GM12874 (cell line): ENCODE results near the gene RASGRF2.

ENCODE experiments used
- TF ChIP-seq, protein P1 (sequence below): IDR thresholded peaks from 2 replicates; pipeline ENCODE4 v1.5.1; 2011; ENCODE audit warnings: low read depth, mild to moderate bottlenecking, control low read depth, low read length, moderate library complexity; ENCODE audit not compliant: insufficient read depth

Gene RASGRF2

DNA sequence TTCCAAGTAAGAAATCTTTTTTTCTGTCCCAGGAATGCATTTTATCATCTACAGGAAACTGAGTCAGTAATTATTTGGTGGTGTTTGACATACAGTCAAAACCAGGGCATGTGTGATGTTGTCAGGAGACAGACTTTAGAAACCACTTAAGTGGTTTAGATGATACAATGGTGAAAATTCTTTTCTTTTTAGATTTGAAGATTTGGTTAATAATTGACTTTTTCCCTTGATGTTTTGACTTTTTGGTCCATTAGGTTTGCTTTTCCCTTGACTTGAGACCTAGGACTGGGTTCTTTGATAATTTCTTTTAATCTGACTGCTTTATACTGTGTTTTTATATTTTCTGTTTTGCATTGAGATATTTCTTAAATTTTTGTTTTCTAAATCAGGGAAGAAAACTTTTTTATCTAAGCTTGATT is 85.2 kb downstream of the RASGRF2 start:
- TF ChIP-seq, protein P1, sequence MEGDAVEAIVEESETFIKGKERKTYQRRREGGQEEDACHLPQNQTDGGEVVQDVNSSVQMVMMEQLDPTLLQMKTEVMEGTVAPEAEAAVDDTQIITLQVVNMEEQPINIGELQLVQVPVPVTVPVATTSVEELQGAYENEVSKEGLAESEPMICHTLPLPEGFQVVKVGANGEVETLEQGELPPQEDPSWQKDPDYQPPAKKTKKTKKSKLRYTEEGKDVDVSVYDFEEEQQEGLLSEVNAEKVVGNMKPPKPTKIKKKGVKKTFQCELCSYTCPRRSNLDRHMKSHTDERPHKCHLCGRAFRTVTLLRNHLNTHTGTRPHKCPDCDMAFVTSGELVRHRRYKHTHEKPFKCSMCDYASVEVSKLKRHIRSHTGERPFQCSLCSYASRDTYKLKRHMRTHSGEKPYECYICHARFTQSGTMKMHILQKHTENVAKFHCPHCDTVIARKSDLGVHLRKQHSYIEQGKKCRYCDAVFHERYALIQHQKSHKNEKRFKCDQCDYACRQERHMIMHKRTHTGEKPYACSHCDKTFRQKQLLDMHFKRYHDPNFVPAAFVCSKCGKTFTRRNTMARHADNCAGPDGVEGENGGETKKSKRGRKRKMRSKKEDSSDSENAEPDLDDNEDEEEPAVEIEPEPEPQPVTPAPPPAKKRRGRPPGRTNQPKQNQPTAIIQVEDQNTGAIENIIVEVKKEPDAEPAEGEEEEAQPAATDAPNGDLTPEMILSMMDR: no peak

DNA sequence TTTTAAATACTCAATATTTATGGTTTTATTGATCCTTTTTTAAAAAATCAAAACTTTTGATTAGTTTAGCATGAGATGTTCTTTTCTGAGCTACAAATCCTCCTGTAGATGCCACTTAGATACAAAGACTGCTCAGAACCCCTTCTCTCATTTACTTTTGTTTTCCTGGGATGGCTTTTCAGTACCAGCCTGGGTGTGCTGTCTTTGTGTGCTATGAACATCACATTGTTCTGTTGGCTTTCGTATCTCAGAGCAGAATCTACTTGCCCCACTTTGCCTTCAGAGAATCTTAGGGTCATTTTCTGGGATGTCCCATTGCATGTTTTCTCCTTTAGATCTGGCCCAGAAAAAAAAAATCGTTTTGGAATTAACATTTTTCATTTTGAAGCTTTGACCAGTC is 85.9 kb downstream of the RASGRF2 start:
- TF ChIP-seq, protein P1: no peak

DNA sequence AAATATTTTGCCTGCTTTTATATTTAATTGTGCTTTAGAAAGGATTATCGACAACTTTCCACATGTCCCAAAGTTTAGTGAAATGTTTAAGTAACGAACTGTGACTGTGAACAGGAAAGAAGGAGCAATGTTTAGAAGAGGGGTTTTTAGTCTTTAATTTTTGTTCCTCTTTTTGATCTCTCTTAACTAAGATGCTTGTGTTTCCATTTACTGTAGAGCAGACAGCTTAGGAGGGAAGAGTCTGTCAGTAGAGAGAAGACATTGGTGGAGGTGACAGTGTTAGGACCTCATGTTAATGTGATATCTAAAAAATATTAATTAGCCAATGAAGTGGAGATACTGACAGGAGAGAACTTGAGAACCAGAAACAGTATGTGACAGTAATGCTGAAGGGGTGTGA is 92.2 kb downstream of the RASGRF2 start:
- TF ChIP-seq, protein P1: no peak

DNA sequence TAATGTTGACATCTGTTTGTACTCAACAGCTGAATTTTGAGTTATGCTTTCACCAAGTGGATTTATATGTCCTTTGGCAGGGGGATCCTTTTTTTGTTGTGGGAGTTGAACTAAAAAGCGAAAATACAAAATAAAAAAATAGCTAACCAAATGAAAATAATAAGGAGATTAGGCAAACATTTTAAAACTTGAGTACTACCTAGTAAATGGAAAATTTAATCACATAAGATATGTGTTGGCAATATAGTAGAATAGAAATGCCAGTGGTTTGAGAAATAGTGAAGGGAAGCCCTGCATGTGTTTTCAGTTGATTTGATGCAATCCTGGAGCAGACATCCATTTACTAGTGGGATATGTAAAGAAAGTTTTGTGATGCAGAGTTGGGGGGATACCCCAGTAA is 98.0 kb downstream of the RASGRF2 start:
- TF ChIP-seq, protein P1: no peak

DNA sequence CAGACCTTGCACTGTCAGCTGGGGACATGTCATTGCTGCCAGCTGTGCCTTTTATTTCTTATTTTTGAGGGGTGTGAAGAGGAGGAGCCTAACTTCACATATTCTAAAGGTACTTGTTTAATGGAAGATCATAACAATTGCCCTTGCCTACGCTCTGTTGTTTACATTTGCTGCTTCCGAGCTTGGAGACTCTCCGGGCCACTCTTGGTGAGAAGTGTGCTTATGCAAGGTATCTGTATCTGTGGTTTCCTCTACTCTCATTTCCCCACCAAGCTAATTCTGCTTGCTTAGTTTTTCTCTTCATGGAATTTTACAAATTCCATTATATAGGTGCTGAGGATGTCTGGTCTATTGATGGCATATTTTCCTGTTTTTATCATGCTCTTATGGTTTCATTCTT is 105.3 kb downstream of the RASGRF2 start:
- TF ChIP-seq, protein P1: no peak

DNA sequence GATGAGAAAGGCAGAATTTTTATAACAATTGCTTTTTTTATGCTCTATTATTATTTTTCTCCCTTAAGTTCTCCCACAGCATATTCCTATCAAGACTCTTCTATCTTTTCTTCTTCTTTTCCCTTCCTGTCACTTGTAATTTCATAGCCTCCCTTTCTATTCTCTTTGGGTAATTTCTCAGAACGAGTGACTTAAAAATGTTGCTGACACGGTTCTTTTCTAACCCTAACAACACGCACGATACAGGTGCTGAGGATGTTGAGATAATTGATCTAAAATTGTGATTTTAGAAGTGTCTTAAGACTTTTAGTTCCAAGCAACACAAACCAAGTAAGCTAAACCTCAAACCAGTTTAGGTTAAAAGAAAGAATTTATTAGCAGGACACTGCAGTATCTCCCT is 105.9 kb downstream of the RASGRF2 start:
- TF ChIP-seq, protein P1: no peak

DNA sequence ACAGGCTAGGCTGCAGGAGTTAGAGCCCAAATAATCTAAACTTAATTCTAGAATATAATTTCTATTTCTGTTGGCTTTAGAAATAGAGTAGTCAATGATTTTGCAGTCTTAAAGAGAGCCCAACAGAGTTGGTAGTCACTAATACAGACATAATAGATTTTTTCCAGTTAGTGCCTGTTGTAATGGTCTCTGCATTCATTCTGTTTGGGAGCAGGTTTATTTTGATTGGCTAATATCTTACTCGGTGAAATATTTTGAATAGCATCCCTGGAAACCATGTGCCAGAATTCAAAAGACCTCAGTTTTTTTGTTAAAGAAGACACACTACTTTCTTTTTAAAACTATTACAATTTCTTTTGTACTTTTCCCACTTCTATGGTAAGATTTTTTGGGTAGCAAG is 107.2 kb downstream of the RASGRF2 start:
- TF ChIP-seq, protein P1: no peak

DNA sequence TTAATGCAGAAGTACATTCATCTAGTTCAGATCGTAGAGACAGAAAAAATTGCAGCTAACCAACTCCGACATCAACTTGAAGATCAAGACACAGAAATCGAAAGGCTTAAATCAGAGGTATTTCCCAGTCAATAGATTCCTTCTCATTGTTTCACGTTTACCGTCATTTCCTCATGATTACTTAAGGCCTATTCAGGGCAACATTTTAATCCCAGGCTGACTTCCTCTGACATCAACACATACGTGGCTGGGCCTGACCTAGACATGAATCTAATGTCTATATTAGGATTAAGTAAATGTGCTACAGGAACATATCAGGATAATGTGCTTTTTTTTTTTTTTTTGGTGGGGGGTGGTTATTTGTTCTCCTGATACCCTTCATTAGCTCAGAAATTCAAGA is 107.9 kb downstream of the RASGRF2 start:
- TF ChIP-seq, protein P1: no peak
